GM19193 (cell line): ENCODE measurements around the gene SAG.

Experiments used
- POLR2A ChIP-seq: IDR thresholded peaks from 4 replicates; pipeline ENCODE4 v1.6.1; 2011; ENCODE audit not compliant: insufficient read depth, insufficient read length; ENCODE audit errors: extremely low read depth

SAG gene

GRCh38 chr2:233338812-233339368, 31.3 kb downstream of the SAG start:
- TF ChIP-seq POLR2A, result no peak

GRCh38 chr2:233339427-233339826, 31.8 kb downstream of the SAG start:
- TF ChIP-seq POLR2A, result no peak

GRCh38 chr2:233341296-233341695, 33.7 kb downstream of the SAG start:
- TF ChIP-seq POLR2A, result no peak

DNA sequence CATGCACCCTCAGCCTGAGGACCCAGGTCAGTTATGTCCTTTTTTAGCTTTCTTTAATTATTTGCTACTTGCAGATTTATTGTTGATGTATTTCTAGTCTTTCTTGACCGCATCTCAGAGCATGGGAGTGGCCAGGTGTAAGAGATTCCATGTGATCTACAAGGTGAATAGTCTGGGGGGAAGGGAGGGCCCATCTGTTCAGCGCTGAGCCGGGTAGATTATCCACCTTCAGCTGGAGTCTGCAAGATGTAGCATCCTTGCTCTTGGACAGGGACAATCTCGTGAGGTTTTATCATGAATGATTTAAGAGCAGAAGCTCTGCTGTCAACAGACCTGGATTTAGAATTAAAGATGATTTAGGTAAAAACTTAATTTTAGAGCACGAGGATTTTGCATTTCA, 34.7 kb downstream of the SAG start:
- no peak for TF ChIP-seq POLR2A

- TF ChIP-seq POLR2A, result no peak
Measured at GRCh38 chr2:233343171-233343705, 35.6 kb downstream of the SAG start.

- no peak for TF ChIP-seq POLR2A
Measured at GRCh38 chr2:233346376-233346775, 38.8 kb downstream of the SAG start.

GRCh38 chr2:233346930-233347329, 39.3 kb downstream of the SAG start:
- TF ChIP-seq POLR2A, result no peak

GRCh38 chr2:233349005-233349998, 41.7 kb downstream of the SAG start:
- no peak for TF ChIP-seq POLR2A

- no peak for TF ChIP-seq POLR2A
Measured at GRCh38 chr2:233350708-233351107, 43.1 kb downstream of the SAG start.

GRCh38 chr2:233351423-233351822, 43.8 kb downstream of the SAG start:
- TF ChIP-seq POLR2A, result no peak

GRCh38 chr2:233352141-233352842, 44.7 kb downstream of the SAG start:
- TF ChIP-seq POLR2A, result no peak

GRCh38 chr2:233353101-233353768, 45.6 kb downstream of the SAG start:
- no peak for TF ChIP-seq POLR2A

DNA sequence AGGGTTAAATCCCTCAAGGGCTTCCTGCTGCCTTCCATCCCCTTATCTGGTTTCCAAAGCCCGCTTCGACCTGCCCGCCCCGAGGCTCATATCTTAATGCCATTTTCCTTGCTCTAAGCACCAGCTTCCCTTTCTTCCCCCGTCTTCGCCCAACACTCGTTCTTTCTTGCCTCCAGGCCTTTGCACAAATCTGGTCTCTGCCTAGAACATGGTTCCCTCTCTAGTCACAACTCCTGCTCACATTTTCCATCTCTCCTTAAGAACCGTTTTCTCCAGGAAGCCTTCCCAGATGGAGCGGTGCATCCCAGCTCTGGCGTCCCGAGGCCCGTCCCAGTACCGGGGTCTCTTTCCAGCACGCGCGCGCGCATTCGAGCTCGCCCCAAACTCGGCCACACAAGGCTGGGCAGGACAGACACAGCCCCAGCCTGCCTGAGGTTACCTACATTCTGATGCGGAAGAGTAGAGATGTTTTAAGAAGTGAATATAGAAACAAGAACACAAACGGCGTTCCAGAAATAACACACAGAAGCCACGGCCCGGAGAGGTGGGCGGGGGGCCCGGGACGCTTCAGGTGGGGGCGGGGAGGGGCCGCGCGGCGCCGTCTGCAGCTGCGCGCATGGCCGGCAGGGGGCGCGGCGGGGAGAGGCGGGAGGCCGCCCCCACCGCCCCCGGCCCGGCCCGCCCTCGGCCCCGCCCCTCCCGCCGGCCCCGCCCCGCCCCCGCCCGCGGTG, 46.3 kb downstream of the SAG start, which contains the start of gene DGKD:
DGKD (plus strand) TSS at position 726 of the 731 bp plus-strand sequence. CDS start 25 bp downstream, outside the sequence.
- TF ChIP-seq POLR2A, result peak; percentile 67

GRCh38 chr2:233354500-233354924, 46.9 kb downstream of the SAG start:
- TF ChIP-seq POLR2A, result peak; percentile 72
